Vagina (tissue), 2 donors: Measurements from ENCODE around the gene CLIC5.

ENCODE experiments used
- POLR2A ChIP-seq, 2 donors: fragments of 450-650 bp; IDR thresholded peaks; one replicate each; pipeline ENCODE4 v1.6.1; 2017; ENCODE audit warnings: antibody characterized with exemption in 2 of 2, mild to moderate bottlenecking in 2 of 2, moderate library complexity in 2 of 2
- POLR2AphosphoS5 ChIP-seq, 2 donors: sonication (generic); formaldehyde crosslinking; IDR thresholded peaks; one replicate each; pipeline ENCODE4 v1.9.0; 2017; ENCODE audit warnings: antibody characterized with exemption in 2 of 2, mild to moderate bottlenecking in 2 of 2, low read depth in 1 of 2; ENCODE audit not compliant: insufficient read depth in 1 of 2

DNA sequence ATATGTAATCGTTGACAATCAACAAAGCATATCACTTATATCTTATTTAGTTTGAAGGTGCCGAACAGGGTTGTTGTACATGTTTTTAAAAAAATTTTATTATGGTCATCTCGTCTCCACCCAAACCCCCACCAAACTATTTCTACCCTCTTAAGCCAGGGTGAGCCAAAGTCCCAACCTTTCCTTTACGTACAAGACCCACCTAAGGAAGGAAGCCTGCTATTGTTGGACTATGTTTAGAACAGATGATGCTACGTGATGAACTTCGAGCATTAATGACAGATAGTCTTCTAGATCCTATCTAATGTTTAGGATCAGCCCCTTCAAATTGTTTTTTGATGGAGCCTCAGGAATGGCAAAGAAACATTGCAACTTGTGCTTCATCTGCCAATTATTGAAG lies 44.4 kb downstream of the CLIC5 start:
- TF ChIP-seq POLR2AphosphoS5 (IDR thresholded peaks at IDR 0.05; ENCODE audit: insufficient read depth in 1 of 2, low read depth in 1 of 2) = no peak
- no peak for TF ChIP-seq POLR2A (IDR thresholded peaks at IDR 0.05)
